Suprapubic skin (tissue), 4 donors: Measurements from ENCODE around the gene FLACC1. TPM values are rescaled to one million over a fixed set of nuclear protein-coding genes. Genes with fewer than 3 reads are reported as not detected.
"Not testable (repeated sequence)": the region's sequence is repeated elsewhere in the genome, so short reads cannot be mapped to it uniquely, and the experiment has no call there.

ENCODE experiments used
- DNase-seq, 2 donors: peaks; one replicate each; pipeline ENCODE4 v3.0.0-alpha.2; 2019; ENCODE audit warnings: low spot score in 2 of 2
- H3K27ac ChIP-seq: fragments of 200-600 bp; sonication (generic); one replicate; pipeline ENCODE4 v1.5.1; 2019
- H3K27me3 ChIP-seq: fragments of 200-600 bp; sonication (generic); one replicate; pipeline ENCODE4 v1.5.1; 2019
- H3K36me3 ChIP-seq: fragments of 200-600 bp; sonication (generic); one replicate; pipeline ENCODE4 v1.5.1; 2019
- H3K4me1 ChIP-seq: fragments of 200-600 bp; sonication (generic); one replicate; pipeline ENCODE4 v1.5.1; 2019
- H3K4me3 ChIP-seq: fragments of 200-600 bp; sonication (generic); one replicate; pipeline ENCODE4 v1.5.1; 2019; ENCODE audit warnings: mild to moderate bottlenecking
- H3K9me3 ChIP-seq: fragments of 200-600 bp; sonication (generic); one replicate; pipeline ENCODE4 v1.5.1; 2019
- CTCF ChIP-seq, 2 donors: fragments of 200-600 bp in 1 of 2; fragments of 450-650 bp in 1 of 2; sonication (generic) in 1 of 2; IDR thresholded peaks; one replicate each; pipeline ENCODE4 v1.5.1; 2016 to 2019; ENCODE audit warnings: antibody characterized with exemption in 2 of 2, mild to moderate bottlenecking in 1 of 2, moderate library complexity in 1 of 2
- EP300 ChIP-seq: sonication (generic); formaldehyde crosslinking; IDR thresholded peaks from one replicate; pipeline ENCODE4 v1.6.1; 2017; ENCODE audit warnings: antibody characterized with exemption
- POLR2A ChIP-seq, 2 donors: fragments of 450-650 bp; IDR thresholded peaks; one replicate each; pipeline ENCODE4 v1.6.1; 2017; ENCODE audit warnings: antibody characterized with exemption in 2 of 2, mild to moderate bottlenecking in 2 of 2, moderate library complexity in 2 of 2
- POLR2AphosphoS5 ChIP-seq, 3 donors: sonication (generic); formaldehyde crosslinking; IDR thresholded peaks; one replicate each; pipeline ENCODE4 v1.6.1; 2017; ENCODE audit warnings: antibody characterized with exemption in 3 of 3
- WGBS: methylation state at CpG from one replicate; pipeline ENCODE4 v1.1.5; 2018; 5-methylcytosine and 5-hydroxymethylcytosine counted together
- total RNA-seq, 4 donors: library from RNA; depleted of rRNA; stranded (reverse); fragments of >200 nt; gene quantifications; one replicate each; pipeline ENCODE4 v1.1.0, GENCODE V29; 2016

The FLACC1 gene
- total RNA-seq, 4 donors from 2014 or later = 0.80 to 1.0 TPM; not detected in 2

- TF ChIP-seq POLR2A (IDR thresholded peaks at IDR 0.05) (no peak), CTCF (IDR thresholded peaks at IDR 0.05) (no peak)
- DNase-seq = no peak
- Histone ChIP-seq H3K27me3 (no peaks in the 10 kb centered on the region), H3K27ac (no peak overlapping the region), H3K4me3 (no peak overlapping the region), H3K9me3 (peaks cover 12% of the 10 kb centered on the region), H3K36me3 (no peaks in the 10 kb centered on the region), H3K4me1 (no peaks in the 10 kb centered on the region)
- 92% methylated on average over 4 of the region's 4 CpGs for WGBS
Measured at GRCh38 chr2:201320257-201320656, 36.9 kb downstream of the FLACC1 start.

- 43% methylated on average over 2 of the region's 2 CpGs for WGBS
Measured at GRCh38 chr2:201319511-201319910, 37.6 kb downstream of the FLACC1 start.

GRCh38 chr2:201313362-201313761 lies 43.8 kb downstream of the FLACC1 start:
- no peak for DNase-seq
- no peaks in the 10 kb centered on the region for H3K9me3 ChIP-seq
- H3K27me3 ChIP-seq = no peaks in the 10 kb centered on the region
- no peaks in the 10 kb centered on the region for H3K4me1 ChIP-seq
- WGBS = 70% methylated on average over 5 of the region's 5 CpGs
- no peak for TF ChIP-seq EP300
- H3K27ac ChIP-seq = no peak overlapping the region
- no peak overlapping the region for H3K4me3 ChIP-seq
- H3K36me3 ChIP-seq = no peaks in the 10 kb centered on the region

More at GRCh38 chr2:201319511-201319910, 37.6 kb downstream of the FLACC1 start:
- H3K4me1 ChIP-seq = no peaks in the 10 kb centered on the region
- H3K36me3 ChIP-seq = no peaks in the 10 kb centered on the region
- H3K4me3 ChIP-seq = no peak overlapping the region
- peaks cover 12% of the 10 kb centered on the region for H3K9me3 ChIP-seq
- no peak for DNase-seq
- H3K27me3 ChIP-seq = no peaks in the 10 kb centered on the region
- TF ChIP-seq CTCF (IDR thresholded peaks at IDR 0.05) (no peak), POLR2A (IDR thresholded peaks at IDR 0.05) (no peak), POLR2AphosphoS5 (IDR thresholded peaks at IDR 0.05) (no peak), EP300 (no peak)
- no peak overlapping the region for H3K27ac ChIP-seq

GRCh38 chr2:201308914-201309313 lies 48.2 kb downstream of the FLACC1 start:
- Histone ChIP-seq H3K9me3 (no peaks in the 10 kb centered on the region), H3K4me3 (no peak overlapping the region), H3K27me3 (no peaks in the 10 kb centered on the region), H3K27ac (no peak overlapping the region), H3K4me1 (no peaks in the 10 kb centered on the region), H3K36me3 (no peaks in the 10 kb centered on the region)
- 95% methylated on average over 3 of the region's 3 CpGs for WGBS
- TF ChIP-seq EP300 (no peak), CTCF (IDR thresholded peaks at IDR 0.05) (no peak), POLR2AphosphoS5 (IDR thresholded peaks at IDR 0.05) (no peak), POLR2A (IDR thresholded peaks at IDR 0.05) (no peak)
- no peak for DNase-seq

- H3K36me3 ChIP-seq = no peaks in the 10 kb centered on the region
- TF ChIP-seq POLR2AphosphoS5 (IDR thresholded peaks at IDR 0.05) = no peak
- no peak for TF ChIP-seq POLR2A (IDR thresholded peaks at IDR 0.05)
- no peak for TF ChIP-seq EP300
- TF ChIP-seq CTCF (IDR thresholded peaks at IDR 0.05) = no peak
- no peaks in the 10 kb centered on the region for H3K4me1 ChIP-seq
- H3K9me3 ChIP-seq = no peaks in the 10 kb centered on the region
- WGBS = 96% methylated on average over 3 of the region's 3 CpGs
- no peak for DNase-seq
- no peak overlapping the region for H3K27ac ChIP-seq
- H3K4me3 ChIP-seq = no peak overlapping the region
- H3K27me3 ChIP-seq = no peaks in the 10 kb centered on the region
Measured at GRCh38 chr2:201307876-201308275, 49.3 kb downstream of the FLACC1 start.

- H3K27ac ChIP-seq, H3K36me3 ChIP-seq, H3K4me3 ChIP-seq, H3K4me1 ChIP-seq, DNase-seq, H3K27me3 ChIP-seq, H3K9me3 ChIP-seq: not testable (repeated sequence)
- 94% methylated on average over 11 of the region's 11 CpGs for WGBS
Measured at GRCh38 chr2:201299929-201300328, 57.2 kb downstream of the FLACC1 start.
